ENCODE measurements around the gene UPK3BL1.
"Not testable (repeated sequence)": the region's sequence is repeated elsewhere in the genome, so short reads cannot be mapped to it uniquely, and the experiment has no call there.

UPK3BL1 gene

GRCh38 chr7:102609734-102610133 is 32.9 kb downstream of the UPK3BL1 start:
- DNase-seq; H3K27me3 ChIP-seq; H3K4me1 ChIP-seq; H3K4me3 ChIP-seq (ENCODE audit: low read depth, low read length); H3K9me3 ChIP-seq; H3K36me3 ChIP-seq: not testable (repeated sequence)

GRCh38 chr7:102606848-102607247 is 35.7 kb downstream of the UPK3BL1 start:
- not testable (repeated sequence) for H3K4me3 ChIP-seq (ENCODE audit: low read depth, low read length); DNase-seq; H3K9me3 ChIP-seq; H3K27me3 ChIP-seq; H3K4me1 ChIP-seq; H3K36me3 ChIP-seq

GRCh38 chr7:102604431-102605145 is 38.0 kb downstream of the UPK3BL1 start:
- DNase-seq: not testable (repeated sequence)

GRCh38 chr7:102602317-102602716 is 40.3 kb downstream of the UPK3BL1 start:
- not testable (repeated sequence) for H3K4me1 ChIP-seq; H3K36me3 ChIP-seq; DNase-seq; H3K9me3 ChIP-seq; H3K4me3 ChIP-seq (ENCODE audit: low read depth, low read length); H3K27me3 ChIP-seq

More at GRCh38 chr7:102604431-102605145, 38.0 kb downstream of the UPK3BL1 start:
- not testable (repeated sequence) for H3K4me1 ChIP-seq; H3K27me3 ChIP-seq; H3K9me3 ChIP-seq; H3K4me3 ChIP-seq (ENCODE audit: low read depth, low read length); H3K36me3 ChIP-seq

GRCh38 chr7:102599699-102600098 is 42.9 kb downstream of the UPK3BL1 start:
- H3K36me3 ChIP-seq; H3K4me3 ChIP-seq (ENCODE audit: low read depth, low read length); H3K4me1 ChIP-seq; H3K27me3 ChIP-seq; H3K9me3 ChIP-seq; DNase-seq: not testable (repeated sequence)

GRCh38 chr7:102596036-102596435 is 46.6 kb downstream of the UPK3BL1 start:
- not testable (repeated sequence) for H3K36me3 ChIP-seq

GRCh38 chr7:102593637-102594334 is 48.8 kb downstream of the UPK3BL1 start:
- H3K36me3 ChIP-seq; H3K9me3 ChIP-seq; H3K27me3 ChIP-seq; H3K4me1 ChIP-seq; DNase-seq; H3K4me3 ChIP-seq (ENCODE audit: low read depth, low read length): not testable (repeated sequence)

More at GRCh38 chr7:102596036-102596435, 46.6 kb downstream of the UPK3BL1 start:
- H3K4me1 ChIP-seq; H3K9me3 ChIP-seq; H3K27me3 ChIP-seq; DNase-seq; H3K4me3 ChIP-seq (ENCODE audit: low read depth, low read length): not testable (repeated sequence)

- H3K36me3 ChIP-seq; H3K27me3 ChIP-seq; H3K4me3 ChIP-seq (ENCODE audit: low read depth, low read length); H3K9me3 ChIP-seq; H3K4me1 ChIP-seq: not testable (repeated sequence)
- DNase-seq: peak; percentile 22
These were observed 50.0 kb downstream of the UPK3BL1 start for GRCh38 chr7:102592477-102593019.

GRCh38 chr7:102589857-102590256 is 52.7 kb downstream of the UPK3BL1 start:
- DNase-seq; H3K4me3 ChIP-seq (ENCODE audit: low read depth, low read length); H3K27me3 ChIP-seq; H3K4me1 ChIP-seq; H3K36me3 ChIP-seq; H3K9me3 ChIP-seq: not testable (repeated sequence)
